GM19193 (cell line): ENCODE results near the gene SLC8A3.

ENCODE experiments used
- POLR2A ChIP-seq: IDR thresholded peaks from 4 replicates; pipeline ENCODE4 v1.6.1; 2011; ENCODE audit not compliant: insufficient read depth, insufficient read length; ENCODE audit errors: extremely low read depth

SLC8A3 gene

DNA sequence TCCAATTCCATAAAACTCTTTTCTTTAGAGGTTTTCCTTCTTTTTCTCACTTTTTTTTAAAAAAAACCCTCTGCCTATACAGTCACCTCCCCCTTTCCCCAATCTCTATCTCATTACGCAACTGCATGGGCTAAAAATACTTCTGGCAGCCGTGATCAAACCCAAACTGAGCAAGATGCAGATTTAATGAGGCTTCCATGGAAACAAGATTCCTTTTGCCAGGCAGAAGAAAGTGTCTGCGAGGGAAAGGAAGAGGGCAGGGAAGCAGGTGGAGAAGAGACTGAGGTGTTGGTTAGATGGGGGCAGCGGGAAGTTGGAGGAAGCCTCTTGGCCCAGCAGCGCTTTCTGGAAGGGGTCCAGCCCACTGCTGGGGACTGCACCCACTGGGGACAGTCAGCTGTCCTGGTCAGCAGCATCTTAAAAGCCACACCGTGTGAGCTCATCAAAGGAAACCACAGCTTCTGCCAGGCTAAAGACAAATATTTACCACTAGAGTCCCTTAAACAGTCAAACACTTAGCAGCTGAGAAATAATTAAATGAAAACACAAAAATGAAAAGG is 90.4 kb downstream of the SLC8A3 start:
- TF ChIP-seq POLR2A = no peak

GRCh38 chr14:70097576-70098249 is 91.0 kb downstream of the SLC8A3 start:
- TF ChIP-seq POLR2A = no peak

DNA sequence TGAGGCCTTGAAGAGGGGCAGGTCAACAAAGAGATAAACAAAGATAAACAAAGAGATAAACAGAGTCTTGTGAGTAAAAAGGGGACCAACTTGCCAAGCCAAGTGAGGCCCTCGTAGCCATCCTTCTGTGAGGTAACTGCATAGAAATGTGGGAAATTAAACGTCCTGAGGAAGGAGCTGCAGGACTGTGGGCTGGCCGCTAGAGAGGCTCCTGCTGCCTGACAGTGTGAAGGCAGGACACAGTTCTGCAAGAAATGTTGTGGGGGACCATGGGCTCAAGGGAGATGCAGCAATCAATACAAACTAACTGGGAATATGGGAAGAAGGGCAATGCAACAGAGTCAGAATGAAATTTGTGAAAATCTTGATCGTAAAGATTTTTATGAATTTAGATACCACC is 91.9 kb downstream of the SLC8A3 start:
- no peak for TF ChIP-seq POLR2A

DNA sequence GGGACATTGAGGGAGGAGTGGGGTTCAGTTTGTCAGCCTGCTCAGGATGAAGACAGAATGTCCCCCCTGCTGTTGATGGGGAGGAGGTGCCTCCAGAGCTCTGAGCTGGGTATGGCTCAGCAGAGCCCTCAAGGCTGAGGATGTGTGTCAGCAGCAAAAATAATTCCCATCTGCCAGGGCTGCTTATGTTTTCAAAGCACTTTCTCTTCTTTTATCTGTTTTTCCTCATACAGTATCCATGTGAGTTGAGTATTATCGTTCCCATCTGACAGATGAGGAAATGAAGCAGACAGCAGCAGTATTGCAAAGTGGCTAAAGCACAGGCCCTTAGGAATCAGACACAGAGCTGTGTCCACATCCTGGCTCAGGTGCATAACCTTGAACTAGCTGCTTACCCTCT is 94.1 kb downstream of the SLC8A3 start:
- no peak for TF ChIP-seq POLR2A

DNA sequence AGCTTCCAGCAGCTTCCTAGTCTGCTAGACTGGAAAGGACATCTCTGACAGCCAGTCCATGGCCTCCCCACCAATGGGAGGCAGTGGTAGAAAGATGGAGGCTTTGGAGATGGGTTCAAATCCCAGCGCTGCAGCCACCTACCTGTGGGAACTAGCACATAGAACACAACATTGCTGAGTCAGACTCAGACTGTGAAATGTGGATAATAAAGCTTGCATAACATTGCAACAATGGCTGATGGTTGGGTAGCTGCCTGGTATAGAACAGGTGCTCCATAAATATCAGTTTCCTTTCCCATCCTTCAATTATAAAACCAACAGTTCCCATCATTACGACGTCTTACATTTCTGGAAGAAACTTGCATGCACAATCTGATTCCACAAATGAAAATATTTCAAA is 94.6 kb downstream of the SLC8A3 start:
- TF ChIP-seq POLR2A = no peak

DNA sequence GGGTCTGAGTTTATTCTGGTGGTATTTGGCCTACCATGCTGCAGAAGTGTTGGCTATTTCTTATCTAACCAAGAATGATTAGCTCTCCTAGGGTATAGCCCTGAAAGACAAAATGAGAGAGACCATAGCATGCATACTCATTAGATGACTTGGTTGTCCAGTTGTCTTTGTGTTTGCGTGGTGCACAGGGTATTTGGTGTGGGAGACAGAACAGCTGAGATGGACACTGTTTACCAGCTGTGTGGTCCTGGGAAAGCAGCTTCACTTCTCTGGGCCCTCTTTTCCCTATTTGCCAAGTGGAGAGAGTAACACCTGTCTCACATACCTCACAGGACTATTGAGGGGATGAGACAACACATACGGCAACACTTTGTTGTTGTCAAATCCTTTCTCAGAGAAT is 95.6 kb downstream of the SLC8A3 start:
- TF ChIP-seq POLR2A = no peak

DNA sequence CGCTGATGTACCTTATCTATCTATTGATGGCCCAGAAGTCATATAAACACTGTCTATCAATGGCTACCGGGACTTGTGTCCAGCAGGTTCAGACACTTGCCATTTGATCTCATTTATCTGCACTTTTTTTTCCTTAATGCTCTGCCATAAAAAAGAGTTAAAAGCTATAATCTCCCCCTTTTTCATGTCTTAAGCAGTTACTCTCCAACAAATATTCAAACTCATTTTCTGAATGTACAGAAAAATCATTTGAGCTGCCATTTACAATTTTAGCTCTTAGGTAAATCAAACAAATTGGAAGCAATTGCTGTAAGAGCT is 101.4 kb downstream of the SLC8A3 start:
- no peak for TF ChIP-seq POLR2A

- no peak for TF ChIP-seq POLR2A
Observed at GRCh38 chr14:70086685-70087379, 101.9 kb downstream of the SLC8A3 start.

- no peak for TF ChIP-seq POLR2A
Observed at GRCh38 chr14:70084226-70084625, 104.5 kb downstream of the SLC8A3 start.

GRCh38 chr14:70082394-70082793 is 106.4 kb downstream of the SLC8A3 start:
- TF ChIP-seq POLR2A = no peak

DNA sequence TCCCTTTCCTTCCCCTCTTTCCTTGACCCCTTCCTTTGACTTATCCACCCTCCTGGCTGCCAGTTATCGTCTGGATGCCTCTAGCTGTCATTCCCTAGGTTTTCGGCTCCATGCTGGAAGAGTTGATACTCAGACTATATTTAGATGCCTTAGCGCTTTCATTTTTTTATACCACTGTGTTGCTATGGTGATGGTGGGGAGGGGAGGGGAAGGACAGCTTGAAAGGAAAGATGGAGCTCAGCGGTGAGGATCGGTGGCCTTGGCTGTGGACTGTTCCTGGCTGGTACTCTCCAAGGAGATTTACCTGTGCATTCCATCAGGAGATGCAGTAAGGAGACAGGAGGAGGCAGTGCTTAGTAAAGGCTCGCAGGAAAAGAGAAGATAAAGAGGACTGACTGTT is 108.7 kb downstream of the SLC8A3 start:
- TF ChIP-seq POLR2A = no peak

GRCh38 chr14:70078329-70078728 is 110.4 kb downstream of the SLC8A3 start:
- TF ChIP-seq POLR2A = no peak

- TF ChIP-seq POLR2A = no peak
Observed at GRCh38 chr14:70077720-70078119, 111.0 kb downstream of the SLC8A3 start.

GRCh38 chr14:70077005-70077404 is 111.7 kb downstream of the SLC8A3 start:
- no peak for TF ChIP-seq POLR2A

- TF ChIP-seq POLR2A = no peak
Observed at GRCh38 chr14:70073924-70074566, 114.7 kb downstream of the SLC8A3 start.

GRCh38 chr14:70069186-70069585 is 119.6 kb downstream of the SLC8A3 start:
- no peak for TF ChIP-seq POLR2A
